GDM1 (cell line): ENCODE measurements around the gene CLPTM1.

ENCODE experiments used
- DNase-seq: peaks from one replicate; lab custom pipeline; 2025; lab: John Stamatoyannopoulos, UW

The CLPTM1 gene

DNA sequence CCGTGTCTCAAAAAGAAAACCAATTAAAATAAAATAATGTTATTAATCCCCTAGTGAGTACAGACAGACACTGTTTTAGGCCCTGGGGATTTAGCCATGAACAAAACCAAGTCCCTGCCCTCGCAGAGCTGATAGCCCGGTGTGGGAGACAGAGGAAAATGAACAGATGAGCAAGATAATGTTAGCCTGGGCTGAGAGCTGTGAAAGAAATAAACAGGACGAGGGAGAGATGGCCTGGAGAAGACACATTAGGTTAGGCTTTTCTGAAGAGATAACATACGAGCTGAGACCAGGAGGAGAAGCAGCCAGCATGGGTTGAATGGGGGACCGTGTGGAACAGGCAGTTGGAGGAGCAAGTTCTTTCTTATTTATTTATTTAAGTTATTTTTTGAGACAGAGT is 55.1 kb downstream of the CLPTM1 start:
- no peak for DNase-seq

DNA sequence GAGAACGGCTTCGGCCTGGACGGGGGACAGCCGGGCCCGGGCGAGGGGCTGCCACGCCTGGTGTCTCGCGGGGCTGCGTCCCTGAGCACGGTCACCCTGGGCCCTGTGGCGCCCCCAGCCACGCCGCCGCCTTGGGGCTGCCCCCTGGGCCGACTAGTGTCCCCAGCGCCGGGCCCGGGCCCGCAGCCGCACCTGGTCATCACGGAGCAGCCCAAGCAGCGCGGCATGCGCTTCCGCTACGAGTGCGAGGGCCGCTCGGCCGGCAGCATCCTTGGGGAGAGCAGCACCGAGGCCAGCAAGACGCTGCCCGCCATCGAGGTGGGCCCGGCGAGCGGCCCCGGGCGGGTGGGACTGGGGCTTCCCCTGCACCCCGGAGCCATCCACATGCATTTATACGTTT is 56.8 kb downstream of the CLPTM1 start:
- DNase-seq: no peak

DNA sequence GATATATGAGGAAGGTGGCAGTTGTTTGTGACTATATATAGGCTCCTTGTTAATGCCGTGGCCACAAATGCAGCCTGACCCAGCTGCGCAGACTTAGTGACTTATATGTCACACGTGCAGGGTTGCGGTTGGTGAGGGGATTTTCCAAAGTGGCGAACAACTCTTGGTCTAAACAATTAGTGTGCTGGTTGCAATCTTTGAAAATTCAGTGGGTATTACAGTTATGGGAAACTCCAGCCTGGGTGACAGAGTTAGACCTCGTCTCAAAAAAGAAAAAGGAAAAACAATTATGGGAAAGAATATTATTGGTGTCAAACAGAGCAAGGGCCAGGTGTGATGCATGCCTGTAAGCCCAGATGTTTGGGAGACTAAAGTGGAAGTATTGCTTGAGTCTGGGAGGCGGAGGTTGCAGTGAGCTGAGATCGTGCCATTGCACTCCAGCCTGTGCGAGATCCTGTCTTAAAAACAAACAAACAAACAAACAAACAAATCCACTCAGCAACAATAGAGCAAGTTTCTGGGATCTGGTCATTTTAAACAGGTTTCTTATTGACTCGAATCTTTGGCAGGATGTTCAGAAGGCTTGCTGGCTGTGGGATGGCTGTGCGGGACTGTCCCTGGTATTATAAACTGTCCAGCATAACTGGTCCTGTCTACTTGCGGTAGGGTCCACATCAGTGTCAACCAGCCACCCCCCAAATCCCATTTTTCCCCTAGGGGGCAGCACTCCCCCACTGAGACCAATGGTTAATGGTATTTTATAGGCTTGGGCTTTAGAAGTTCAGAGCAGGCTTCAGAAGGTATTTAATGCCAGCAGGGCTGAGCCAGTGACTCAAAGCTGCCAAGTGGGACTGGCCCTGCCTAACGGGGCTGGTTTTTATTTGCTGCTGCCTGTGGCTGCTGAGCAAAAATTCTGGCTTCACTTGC is 61.5 kb downstream of the CLPTM1 start:
- DNase-seq: peak; percentile 26

DNA sequence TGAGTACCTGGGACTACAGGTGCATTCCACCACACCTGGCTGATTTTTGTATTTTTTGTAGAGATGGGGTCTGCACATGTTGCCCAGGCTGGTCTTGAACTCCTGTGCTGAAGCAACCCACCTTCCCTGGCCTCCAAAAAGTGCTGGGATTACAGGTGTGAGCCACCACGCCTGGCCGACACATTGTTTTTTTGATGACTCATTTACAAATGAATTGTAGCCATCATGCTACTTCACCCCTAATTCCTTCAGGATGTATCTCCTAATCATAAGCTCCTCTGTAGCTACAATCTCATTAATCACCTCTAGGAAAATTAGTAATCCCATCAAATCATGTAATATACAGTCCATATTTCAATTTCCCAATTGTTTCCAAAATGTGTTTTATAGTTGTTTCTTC is 64.0 kb downstream of the CLPTM1 start:
- no peak for DNase-seq

DNA sequence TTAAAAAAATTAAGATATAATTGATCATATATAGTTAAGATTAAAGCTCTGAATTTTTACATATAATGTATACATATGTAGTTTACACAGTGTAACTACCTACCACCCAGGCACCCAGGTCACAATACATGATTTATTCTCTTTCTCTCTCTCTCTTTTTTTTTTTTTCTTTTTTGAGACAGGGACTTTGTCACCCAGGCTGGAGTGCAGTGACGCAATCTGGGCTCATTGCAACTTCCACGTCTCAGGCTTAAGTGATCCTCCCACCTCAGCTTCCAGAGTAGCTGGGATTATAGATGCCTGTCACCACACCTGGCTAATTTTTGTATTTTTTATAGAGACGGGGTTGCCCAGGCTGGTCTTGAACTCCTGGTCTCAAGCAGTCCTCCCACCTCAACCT is 64.9 kb downstream of the CLPTM1 start:
- no peak for DNase-seq

- no peak for DNase-seq
Observed at GRCh38 chr19:45021971-45022370, 66.8 kb downstream of the CLPTM1 start.

- DNase-seq: no peak
Observed at GRCh38 chr19:45023048-45023447, 67.9 kb downstream of the CLPTM1 start.

DNA sequence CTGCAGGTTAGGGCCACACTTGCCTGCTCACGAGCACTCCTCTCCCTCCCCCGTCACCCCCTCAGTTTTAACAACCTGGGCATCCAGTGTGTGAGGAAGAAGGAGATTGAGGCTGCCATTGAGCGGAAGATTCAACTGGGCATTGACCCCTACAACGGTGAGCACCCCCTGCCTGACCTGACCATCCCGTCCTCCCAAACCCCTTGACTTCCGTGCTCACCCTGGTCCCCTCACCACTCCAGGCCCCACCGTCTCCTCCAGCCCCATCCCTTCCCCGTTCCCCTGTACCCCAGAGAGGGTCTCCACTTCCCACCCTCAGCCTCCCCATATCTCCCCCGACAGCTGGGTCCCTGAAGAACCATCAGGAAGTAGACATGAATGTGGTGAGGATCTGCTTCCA is 70.1 kb downstream of the CLPTM1 start:
- no peak for DNase-seq

- no peak for DNase-seq
Observed at GRCh38 chr19:45027371-45027770, 72.2 kb downstream of the CLPTM1 start.

DNA sequence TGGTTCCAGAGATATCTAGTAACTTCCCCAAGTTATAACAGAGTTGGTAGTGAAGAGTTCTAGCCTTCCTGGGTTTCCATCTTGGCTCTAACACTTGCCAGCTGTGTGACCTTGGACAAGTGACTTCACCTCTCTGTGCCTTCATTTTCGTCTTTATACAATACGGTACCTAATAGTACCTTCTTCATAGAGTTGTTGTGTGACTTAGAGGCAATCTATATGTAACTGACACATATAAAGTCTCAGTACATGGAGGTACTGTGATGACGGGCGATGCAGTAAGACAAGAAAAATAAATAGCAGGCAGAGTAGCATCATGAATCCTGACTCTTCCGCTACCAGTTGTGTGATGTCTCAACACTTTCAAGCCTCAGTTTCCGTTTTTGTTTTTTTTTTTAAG is 75.6 kb downstream of the CLPTM1 start:
- no peak for DNase-seq

DNA sequence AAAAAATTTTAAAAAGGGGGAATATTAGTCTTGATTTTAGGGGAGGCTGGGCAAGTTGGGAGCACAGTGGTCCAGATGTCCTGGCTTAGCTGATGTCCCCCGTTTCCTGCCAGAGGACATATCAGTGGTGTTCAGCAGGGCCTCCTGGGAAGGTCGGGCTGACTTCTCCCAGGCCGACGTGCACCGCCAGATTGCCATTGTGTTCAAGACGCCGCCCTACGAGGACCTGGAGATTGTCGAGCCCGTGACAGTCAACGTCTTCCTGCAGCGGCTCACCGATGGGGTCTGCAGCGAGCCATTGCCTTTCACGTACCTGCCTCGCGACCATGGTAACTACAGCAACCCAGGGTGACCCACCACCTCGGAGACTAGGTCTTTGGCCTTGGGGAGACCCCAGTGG is 77.2 kb downstream of the CLPTM1 start:
- no peak for DNase-seq

- no peak for DNase-seq
Observed at GRCh38 chr19:45035755-45036154, 80.6 kb downstream of the CLPTM1 start.

DNA sequence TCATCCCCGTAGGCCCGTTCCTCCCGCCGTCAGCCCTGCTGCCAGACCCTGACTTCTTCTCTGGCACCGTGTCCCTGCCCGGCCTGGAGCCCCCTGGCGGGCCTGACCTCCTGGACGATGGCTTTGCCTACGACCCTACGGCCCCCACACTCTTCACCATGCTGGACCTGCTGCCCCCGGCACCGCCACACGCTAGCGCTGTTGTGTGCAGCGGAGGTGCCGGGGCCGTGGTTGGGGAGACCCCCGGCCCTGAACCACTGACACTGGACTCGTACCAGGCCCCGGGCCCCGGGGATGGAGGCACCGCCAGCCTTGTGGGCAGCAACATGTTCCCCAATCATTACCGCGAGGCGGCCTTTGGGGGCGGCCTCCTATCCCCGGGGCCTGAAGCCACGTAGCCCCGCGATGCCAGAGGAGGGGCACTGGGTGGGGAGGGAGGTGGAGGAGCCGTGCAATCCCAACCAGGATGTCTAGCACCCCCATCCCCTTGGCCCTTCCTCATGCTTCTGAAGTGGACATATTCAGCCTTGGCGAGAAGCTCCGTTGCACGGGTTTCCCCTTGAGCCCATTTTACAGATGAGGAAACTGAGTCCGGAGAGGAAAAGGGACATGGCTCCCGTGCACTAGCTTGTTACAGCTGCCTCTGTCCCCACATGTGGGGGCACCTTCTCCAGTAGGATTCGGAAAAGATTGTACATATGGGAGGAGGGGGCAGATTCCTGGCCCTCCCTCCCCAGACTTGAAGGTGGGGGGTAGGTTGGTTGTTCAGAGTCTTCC is 82.4 kb downstream of the CLPTM1 start:
- no peak for DNase-seq

DNA sequence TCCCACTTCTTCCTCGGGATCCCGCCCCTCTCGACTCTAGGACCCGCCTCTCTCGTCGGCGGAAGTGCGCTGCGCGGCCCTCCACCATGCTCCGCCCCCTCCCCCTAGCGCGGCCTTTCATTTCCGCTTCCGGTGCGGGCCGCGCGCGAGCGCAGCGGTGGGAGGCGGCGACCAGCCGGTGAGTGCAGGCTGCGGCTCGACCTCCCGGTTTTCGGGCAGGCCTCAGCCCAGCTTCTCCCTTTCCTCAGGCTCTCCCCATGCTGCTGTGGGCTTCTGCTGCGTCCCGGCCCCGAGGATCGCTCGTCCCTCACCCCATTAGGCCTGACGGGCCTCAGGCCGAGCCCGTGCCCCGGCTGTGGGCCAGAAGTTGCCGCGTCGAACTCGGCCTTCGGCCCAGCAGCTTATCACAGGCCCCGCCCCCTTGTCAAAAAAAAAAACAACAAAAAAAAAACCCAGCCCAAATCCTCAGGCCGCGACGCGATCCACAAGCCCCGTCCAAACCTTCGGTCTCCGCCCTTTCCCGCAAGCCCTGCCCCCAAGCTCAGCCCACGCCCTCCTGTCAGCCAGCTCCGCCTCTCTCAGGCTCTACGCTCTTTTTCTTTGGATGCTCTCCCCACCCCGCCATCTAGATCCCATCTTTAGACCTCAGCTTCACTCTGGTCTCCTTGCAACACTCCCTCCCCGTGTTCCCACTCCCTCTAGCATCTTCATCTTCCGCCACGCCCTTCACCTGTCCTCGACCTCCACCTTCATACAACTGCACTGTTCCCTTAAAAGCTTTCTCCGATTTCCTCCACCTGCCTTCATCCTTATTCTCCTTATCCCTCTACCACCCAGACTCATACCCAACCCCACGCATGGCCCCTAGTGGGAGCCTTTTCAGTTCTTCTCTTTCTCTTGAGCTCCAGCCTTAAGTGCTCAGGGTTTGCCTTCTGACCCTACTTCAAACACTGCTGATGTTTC is 84.0 kb downstream of the CLPTM1 start, which contains the start of gene CLASRP:
Gene CLASRP, plus strand, starts transcription at position 115 of the 963 bp plus-strand sequence. CDS start 1,168 bp downstream, outside the sequence.
- peak; percentile 84 for DNase-seq

DNA sequence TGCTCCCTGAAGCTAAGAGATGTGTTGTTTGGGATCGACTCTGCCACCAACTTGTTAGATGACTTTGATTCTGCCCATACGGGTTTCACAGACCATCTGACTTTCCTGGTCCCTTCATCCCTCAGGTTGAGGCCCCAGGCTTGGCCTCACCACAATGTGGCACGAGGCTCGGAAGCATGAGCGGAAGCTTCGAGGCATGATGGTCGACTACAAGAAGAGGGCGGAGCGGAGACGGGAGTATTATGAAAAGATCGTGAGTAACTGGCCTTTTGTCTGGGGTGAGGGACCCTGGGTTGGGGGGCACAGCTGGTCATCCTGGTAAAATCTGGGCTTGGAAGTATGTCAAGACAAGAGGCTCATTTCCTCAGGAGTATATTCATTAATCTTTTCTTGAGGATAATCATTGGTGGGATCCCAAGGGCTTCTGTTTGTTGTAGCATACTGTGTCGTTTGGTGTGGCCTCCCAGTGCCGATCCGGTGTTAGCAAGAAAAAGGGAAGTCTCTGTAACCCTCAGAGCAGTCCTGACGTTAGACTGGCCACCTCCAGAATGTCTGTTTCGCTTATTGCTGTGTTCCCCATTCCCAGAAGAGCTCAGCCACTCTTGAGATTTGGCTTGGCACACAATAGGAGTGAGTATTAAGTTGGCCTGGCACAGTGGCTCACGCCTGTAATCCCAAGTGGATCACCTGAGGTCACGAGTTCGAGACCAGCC is 85.0 kb downstream of the CLPTM1 start:
- DNase-seq: no peak

DNA sequence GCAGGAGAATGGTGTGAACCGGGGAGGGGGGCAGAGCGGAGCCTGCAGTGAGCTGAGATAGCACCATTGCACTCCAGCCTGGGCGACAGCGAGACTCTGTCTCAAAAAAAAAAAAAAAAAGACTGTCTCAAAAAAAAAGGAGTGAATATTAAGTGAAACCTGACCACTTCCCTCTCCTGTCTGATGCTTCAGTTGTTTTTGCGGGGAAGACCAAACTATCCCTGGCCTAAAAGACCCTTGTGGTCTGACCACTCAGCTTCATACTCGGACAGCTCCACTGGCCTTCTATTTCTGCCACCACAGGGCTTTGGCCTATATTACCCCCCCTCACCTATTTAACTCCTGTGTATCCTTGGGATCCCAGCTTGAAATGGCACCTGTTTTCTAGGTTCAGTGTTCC is 85.9 kb downstream of the CLPTM1 start:
- DNase-seq: no peak
